DOHH2 (cell line): ENCODE results near the gene HSD17B12.

ENCODE experiments used
- H3F3A ChIP-seq: fragments of 200-600 bp; sonication (generic), shearing (Covaris generic); 2 replicates; pipeline ENCODE4 v1.6.0; 2016; ENCODE audit warnings: antibody characterized with exemption, mild to moderate bottlenecking; ENCODE audit not compliant: control insufficient read depth, insufficient read depth
- H3K27ac ChIP-seq: fragments of 200-600 bp; sonication (generic); 2 replicates; pipeline ENCODE4 v1.5.1; 2014; ENCODE audit warnings: low read depth, mild to moderate bottlenecking, low read length, moderate library complexity
- H3K27me3 ChIP-seq: fragments of 200-600 bp; sonication (generic); 2 replicates; pipeline ENCODE4 v1.6.1; 2014; ENCODE audit warnings: mild to moderate bottlenecking, low read length, mixed read lengths; ENCODE audit not compliant: control insufficient read depth
- H3K36me3 ChIP-seq: fragments of 200-600 bp; sonication (generic); 2 replicates; pipeline ENCODE4 v1.6.1; 2014; ENCODE audit warnings: mild to moderate bottlenecking, low read length, moderate library complexity, mixed read lengths; ENCODE audit not compliant: control insufficient read depth
- H3K4me1 ChIP-seq: fragments of 200-600 bp; sonication (generic); 2 replicates; pipeline ENCODE4 v1.6.1; 2014; ENCODE audit warnings: mild to moderate bottlenecking, low read length, mixed read lengths; ENCODE audit not compliant: control insufficient read depth
- H3K4me2 ChIP-seq: fragments of 200-600 bp; sonication (generic); 2 replicates; pipeline ENCODE4 v1.6.0; 2014; ENCODE audit warnings: mild to moderate bottlenecking, low read length, moderate library complexity
- H3K4me3 ChIP-seq: fragments of 200-600 bp; sonication (generic); 2 replicates; pipeline ENCODE4 v1.5.1; 2014; ENCODE audit warnings: mild to moderate bottlenecking, low read length, mixed read lengths
- H3K79me2 ChIP-seq: fragments of 200-600 bp; sonication (generic); 2 replicates; pipeline ENCODE4 v1.6.1; 2014; ENCODE audit warnings: mild to moderate bottlenecking, low read length, mixed read lengths; ENCODE audit not compliant: control insufficient read depth
- H3K9me2 ChIP-seq: fragments of 200-600 bp; sonication (generic); replicated peaks from 2 replicates; pipeline ENCODE4 v1.6.1; 2014; ENCODE audit warnings: mild to moderate bottlenecking, low read length, mixed read lengths; ENCODE audit not compliant: control insufficient read depth
- H3K9me3 ChIP-seq: fragments of 200-600 bp; sonication (generic); 2 replicates; pipeline ENCODE4 v1.6.1; 2014; ENCODE audit warnings: antibody characterized with exemption, low read length, mixed read lengths; ENCODE audit not compliant: control insufficient read depth, insufficient read depth
- H4K20me1 ChIP-seq: fragments of 200-600 bp; sonication (generic); 2 replicates; pipeline ENCODE4 v1.6.0; 2014; ENCODE audit warnings: low read depth, mild to moderate bottlenecking, antibody characterized with exemption, low read length, moderate library complexity; ENCODE audit not compliant: control insufficient read depth, insufficient read depth
- EZH2phosphoT487 ChIP-seq: fragments of 200-600 bp; sonication (generic); IDR thresholded peaks from 2 replicates; pipeline ENCODE4 v1.6.1; 2017; ENCODE audit warnings: borderline replicate concordance, mild to moderate bottlenecking, antibody characterized with exemption, low read length, moderate library complexity, mixed read lengths
- TF ChIP-seq, protein P1 (sequence below): fragments of 200-600 bp; sonication (generic); IDR thresholded peaks from one replicate; pipeline ENCODE4 v1.5.1; 2014; ENCODE audit warnings: antibody characterized with exemption, mild to moderate bottlenecking, low read depth, low read length; ENCODE audit not compliant: poor library complexity, severe bottlenecking

HSD17B12 gene

GRCh38 chr11:43834286-43834685 is 153.7 kb downstream of the HSD17B12 start:
- no peak overlapping the region for H3K4me2 ChIP-seq

DNA sequence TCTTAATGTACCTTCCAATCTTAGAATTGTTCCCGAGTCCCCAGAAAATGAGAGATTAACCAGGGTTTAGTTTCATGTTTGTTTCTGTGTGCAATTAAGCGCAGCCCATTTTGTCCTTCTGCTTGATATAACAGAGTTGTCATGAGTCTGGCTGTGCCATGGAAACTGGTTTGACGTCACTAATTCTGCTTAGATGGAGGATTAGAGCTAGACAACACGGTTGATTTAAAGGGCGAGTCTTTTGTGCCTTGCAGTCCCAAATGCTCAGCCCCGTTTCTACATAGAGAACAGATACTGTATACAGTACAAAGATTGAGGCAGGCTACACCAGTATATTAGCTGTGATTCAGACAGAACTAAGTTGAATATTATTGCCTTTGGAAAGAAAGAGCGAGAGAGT is 154.6 kb downstream of the HSD17B12 start:
- Histone ChIP-seq H3K36me3 (peaks cover 55% of the 10 kb centered on the region), H3K4me1 (no peaks in the 10 kb centered on the region), H3K27ac (no peak overlapping the region), H3F3A (no peaks in the 10 kb centered on the region), H3K4me3 (no peak overlapping the region), H4K20me1 (no peaks in the 10 kb centered on the region), H3K9me3 (no peaks in the 10 kb centered on the region), H3K9me2 (no peaks in the 10 kb centered on the region), H3K27me3 (no peaks in the 10 kb centered on the region), H3K4me2 (no peak overlapping the region), H3K79me2 (no peaks in the 10 kb centered on the region)
- TF ChIP-seq, protein P1, sequence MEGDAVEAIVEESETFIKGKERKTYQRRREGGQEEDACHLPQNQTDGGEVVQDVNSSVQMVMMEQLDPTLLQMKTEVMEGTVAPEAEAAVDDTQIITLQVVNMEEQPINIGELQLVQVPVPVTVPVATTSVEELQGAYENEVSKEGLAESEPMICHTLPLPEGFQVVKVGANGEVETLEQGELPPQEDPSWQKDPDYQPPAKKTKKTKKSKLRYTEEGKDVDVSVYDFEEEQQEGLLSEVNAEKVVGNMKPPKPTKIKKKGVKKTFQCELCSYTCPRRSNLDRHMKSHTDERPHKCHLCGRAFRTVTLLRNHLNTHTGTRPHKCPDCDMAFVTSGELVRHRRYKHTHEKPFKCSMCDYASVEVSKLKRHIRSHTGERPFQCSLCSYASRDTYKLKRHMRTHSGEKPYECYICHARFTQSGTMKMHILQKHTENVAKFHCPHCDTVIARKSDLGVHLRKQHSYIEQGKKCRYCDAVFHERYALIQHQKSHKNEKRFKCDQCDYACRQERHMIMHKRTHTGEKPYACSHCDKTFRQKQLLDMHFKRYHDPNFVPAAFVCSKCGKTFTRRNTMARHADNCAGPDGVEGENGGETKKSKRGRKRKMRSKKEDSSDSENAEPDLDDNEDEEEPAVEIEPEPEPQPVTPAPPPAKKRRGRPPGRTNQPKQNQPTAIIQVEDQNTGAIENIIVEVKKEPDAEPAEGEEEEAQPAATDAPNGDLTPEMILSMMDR = no peak
- no peak for TF ChIP-seq EZH2phosphoT487

More at GRCh38 chr11:43834286-43834685, 153.7 kb downstream of the HSD17B12 start:
- Histone ChIP-seq H3K79me2 (no peaks in the 10 kb centered on the region), H3F3A (no peaks in the 10 kb centered on the region), H3K9me2 (no peaks in the 10 kb centered on the region), H3K27me3 (no peaks in the 10 kb centered on the region), H4K20me1 (no peaks in the 10 kb centered on the region), H3K4me3 (no peak overlapping the region), H3K4me1 (no peaks in the 10 kb centered on the region), H3K27ac (no peak overlapping the region), H3K9me3 (no peaks in the 10 kb centered on the region), H3K36me3 (peaks cover 55% of the 10 kb centered on the region)
- no peak for TF ChIP-seq EZH2phosphoT487
- TF ChIP-seq, protein P1 = no peak

DNA sequence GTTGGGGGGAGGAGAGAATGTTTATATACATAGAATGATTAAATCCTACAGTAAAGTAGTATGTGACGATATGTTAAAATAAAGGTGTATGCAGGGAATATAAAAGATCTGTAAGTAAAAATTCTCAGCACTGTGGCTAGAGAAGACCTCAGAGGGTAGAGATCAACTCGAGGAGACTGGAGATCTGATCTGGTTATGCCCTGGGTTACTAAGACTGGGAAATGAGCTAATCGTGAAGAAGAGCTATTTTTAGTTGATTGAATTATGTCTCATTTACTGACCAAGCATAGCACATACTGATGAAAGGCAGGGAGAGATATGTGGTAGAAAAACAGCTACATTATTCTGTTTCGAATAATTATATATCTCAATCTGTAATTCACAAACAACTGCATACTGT is 157.3 kb downstream of the HSD17B12 start:
- Histone ChIP-seq H3K9me2 (no peaks in the 10 kb centered on the region), H3K79me2 (no peaks in the 10 kb centered on the region), H4K20me1 (no peaks in the 10 kb centered on the region), H3F3A (no peaks in the 10 kb centered on the region), H3K36me3 (peaks cover 57% of the 10 kb centered on the region), H3K4me2 (no peak overlapping the region), H3K27ac (no peak overlapping the region), H3K27me3 (no peaks in the 10 kb centered on the region), H3K4me3 (no peak overlapping the region), H3K9me3 (no peaks in the 10 kb centered on the region), H3K4me1 (no peaks in the 10 kb centered on the region)
- TF ChIP-seq, protein P1 = no peak
- no peak for TF ChIP-seq EZH2phosphoT487
